ENCODE measurements around the gene BPHL. TPM values are rescaled to one million over a fixed set of nuclear protein-coding genes. Genes with fewer than 3 reads are reported as not detected.

Gene BPHL
- total and polyA plus RNA-seq, 10 of the 15 experiments (the other 5 are each of a cell fraction or from before 2014, with no cell fraction given) = 8.0 to 17.8 (median 12.4) TPM

GRCh38 chr6:3133515-3133914 lies 15.0 kb downstream of the BPHL start:
- Histone ChIP-seq H3K79me2 (ENCODE audit: control insufficient read depth, insufficient read depth, low read length) (no peaks in the 10 kb centered on the region), H3K4me3 (no peak overlapping the region), H3K9me3 (replicated peaks; ENCODE audit: control insufficient read depth, insufficient read depth, low read length) (no peaks in the 10 kb centered on the region), H3K36me3 (ENCODE audit: control insufficient read depth in 2 of 2, insufficient read depth in 2 of 2, low read length in 1 of 2) (no peaks in the 10 kb centered on the region), H3K27ac (ENCODE audit: control insufficient read depth, insufficient read depth) (no peak overlapping the region), H3K27me3 (replicated peaks in 1 of 2; ENCODE audit: control insufficient read depth in 2 of 2, insufficient read depth in 2 of 2, low read length in 1 of 2) (no peaks in the 10 kb centered on the region), H4K20me1 (ENCODE audit: control insufficient read depth, insufficient read depth) (no peaks in the 10 kb centered on the region), H3K9ac (ENCODE audit: control insufficient read depth, insufficient read depth, low read length) (no peak overlapping the region), H3K4me2 (ENCODE audit: control insufficient read depth, insufficient read depth) (no peak overlapping the region), H3K4me1 (ENCODE audit: control insufficient read depth, insufficient read depth, low read length) (no peaks in the 10 kb centered on the region; the same call in 1 of the 2 replicates), H2AFZ (ENCODE audit: control insufficient read depth, low read depth, low read length) (no peak overlapping the region)
- POLR2A ChIA-PET = no interaction called here
- no peak for FAIRE-seq
- no TSS peak for BruUV-seq (replicated peaks)
- TF ChIP-seq POLR2AphosphoS2 (IDR thresholded peaks at IDR 0.05; ENCODE audit: low read depth, low read length) = no peak
- TF ChIP-seq EED (IDR thresholded peaks at IDR 0.05; ENCODE audit: low read depth) = no peak
- no peak for DNase-seq (ENCODE audit: low read depth, low spot score)
- RAD21 ChIA-PET (ENCODE audit: unreplicated experiment) = no interaction called here
- intact Hi-C loops (cut with micrococcal nuclease; ENCODE audit: unreplicated experiment) (no loop called here), in situ Hi-C loops (cut with MboI) (no loop called here)
- WGBS (ENCODE audit: insufficient coverage, insufficient replicate concordance, low lambda C conversion rate, missing lambda C conversion rate) = over 99% methylated on average over 8 of the region's 9 CpGs
- SMC1A ChIA-PET (ENCODE audit: uncharacterized antibody, unreplicated experiment) = no interaction called here
- ATAC-seq = no peak
- CTCF ChIA-PET = no interaction called here

- H3K27ac ChIP-seq (ENCODE audit: control insufficient read depth, insufficient read depth) = no peak overlapping the region
- H3K36me3 ChIP-seq (ENCODE audit: control insufficient read depth in 2 of 2, insufficient read depth in 2 of 2, low read length in 1 of 2) = no peaks in the 10 kb centered on the region
- POLR2A ChIA-PET = interaction anchor here (0.6 kb wide), 1 partner anchor 323 kb away, joined by 6 read pairs; no protein-coding TSS in a partner anchor
- no peak overlapping the region for H3K4me2 ChIP-seq (ENCODE audit: control insufficient read depth, insufficient read depth)
- no peaks in the 10 kb centered on the region for H3K79me2 ChIP-seq (ENCODE audit: control insufficient read depth, insufficient read depth, low read length)
- H4K20me1 ChIP-seq (ENCODE audit: control insufficient read depth, insufficient read depth) = no peaks in the 10 kb centered on the region
- H3K4me3 ChIP-seq = no peak overlapping the region
- CTCF ChIA-PET = interaction anchor here (0.7 to 2.1 kb wide), 2 partner anchors 9 to 66 kb away, joined by 3 to 9 read pairs; no protein-coding TSS in a partner anchor
- TF ChIP-seq ESRRA (IDR thresholded peaks at IDR 0.05; ENCODE audit: low read length) (no peak), ZBTB40 (IDR thresholded peaks at IDR 0.05; ENCODE audit: borderline replicate concordance) (no peak), FOS (IDR thresholded peaks at IDR 0.05; ENCODE audit: borderline replicate concordance, extremely low read depth, insufficient read length) (no peak), SREBF1 (IDR thresholded peaks at IDR 0.05; ENCODE audit: low read length) (no peak), JUND (IDR thresholded peaks at IDR 0.05; ENCODE audit: low read depth, low read length) (no peak), POLR2AphosphoS5 (IDR thresholded peaks at IDR 0.05; ENCODE audit: low read length) (no peak)
- RAD21 ChIA-PET (ENCODE audit: unreplicated experiment) = no interaction called here
- 73% methylated on average over 13 of the region's 13 CpGs for WGBS (ENCODE audit: insufficient coverage, insufficient replicate concordance, low lambda C conversion rate, missing lambda C conversion rate)
- intact Hi-C loops (cut with micrococcal nuclease; ENCODE audit: unreplicated experiment) = no loop called here
- DNase-seq (ENCODE audit: low read depth, low spot score) = no peak
- H3K9ac ChIP-seq (ENCODE audit: control insufficient read depth, insufficient read depth, low read length) = no peak overlapping the region
- H3K27me3 ChIP-seq (replicated peaks in 1 of 2; ENCODE audit: control insufficient read depth in 2 of 2, insufficient read depth in 2 of 2, low read length in 1 of 2) = no peaks in the 10 kb centered on the region
- no peak overlapping the region for H2AFZ ChIP-seq (ENCODE audit: control insufficient read depth, low read depth, low read length)
- in situ Hi-C loops (cut with MboI) = no loop called here
- BruUV-seq (replicated peaks) = no TSS peak
- no peaks in the 10 kb centered on the region for H3K9me3 ChIP-seq (replicated peaks; ENCODE audit: control insufficient read depth, insufficient read depth, low read length)
- ATAC-seq = no peak
- H3K4me1 ChIP-seq (ENCODE audit: control insufficient read depth, insufficient read depth, low read length) = peaks cover 7% of the 10 kb centered on the region
- FAIRE-seq = no peak
- SMC1A ChIA-PET (ENCODE audit: uncharacterized antibody, unreplicated experiment) = interaction anchor here (1.2 kb wide), 1 partner anchor 119 kb away, joined by 3 read pairs; no protein-coding TSS in a partner anchor
Measured at GRCh38 chr6:3135668-3136291, 17.3 kb downstream of the BPHL start.
